ENCODE measurements around the gene MORN1.

GRCh38 chr1:2389644-2390043 is 1.7 kb downstream of the MORN1 start:
- TF ChIP-seq CTCF (IDR thresholded peaks at IDR 0.05) (no peak), POLR2A (IDR thresholded peaks at IDR 0.05) (no peak)

All from testis (tissue), 2 donors.